Natural killer cell treated with Interleukin-12 subunit alpha and Interleukin-12 subunit beta and Interleukin-15 and Interleukin-18, amount 100 ng/mL, for 72 hours (primary cell): ENCODE measurements around the gene GFY. TPM values are rescaled to one million over a fixed set of nuclear protein-coding genes. Genes with fewer than 3 reads are reported as not detected.
"Not testable (repeated sequence)": the region's sequence is repeated elsewhere in the genome, so short reads cannot be mapped to it uniquely, and the experiment has no call there.

ENCODE experiments used
- ATAC-seq, 2 donors: fragments of 150-1000 bp; cut with Tn5 transposase in 1 of 2; sonication (Bioruptor Pico), chemical (Tn5 transposase) in 1 of 2; 2 replicates each; pipeline ENCODE4 v1.10.0; 2021
- DNase-seq: peaks from one replicate; pipeline ENCODE4 v3.0.0; 2022; ENCODE audit warnings: low spot score
- H3K27ac Mint-ChIP-seq, 2 donors: 1 replicate in 1 of 2; 2 replicates in 1 of 2; pipeline ENCODE4 v1.8.0; 2022; ENCODE audit warnings: mixed read lengths in 2 of 2, mild to moderate bottlenecking in 1 of 2, moderate library complexity in 1 of 2
- H3K27me3 Mint-ChIP-seq, 2 donors: 1 replicate in 1 of 2; 2 replicates in 1 of 2; pipeline ENCODE4 v1.8.0; 2022; ENCODE audit warnings: mixed read lengths in 2 of 2
- H3K36me3 Mint-ChIP-seq: one replicate; pipeline ENCODE4 v1.8.0; 2022; ENCODE audit warnings: mixed read lengths
- H3K4me1 Mint-ChIP-seq, 2 donors: 1 replicate in 1 of 2; 2 replicates in 1 of 2; pipeline ENCODE4 v1.8.0; 2022; ENCODE audit warnings: low read depth in 2 of 2, mixed read lengths in 2 of 2, mild to moderate bottlenecking in 1 of 2
- H3K4me3 Mint-ChIP-seq: one replicate; pipeline ENCODE4 v1.8.0; 2022; ENCODE audit warnings: mixed read lengths
- H3K9me3 Mint-ChIP-seq: 2 replicates; pipeline ENCODE4 v1.8.0; 2022; ENCODE audit warnings: mixed read lengths
- total RNA-seq, 2 donors: library from RNA; stranded (reverse); gene quantifications; one replicate each; pipeline ENCODE4 v1.2.3, GENCODE V29; 2022

GFY gene
- total RNA-seq, 2 donors from 2014 or later, result not detected

- ATAC-seq (no peak), DNase-seq (no peak)
- Mint-ChIP-seq H3K36me3 (no peaks in the 10 kb centered on the region), H3K4me3 (no peak overlapping the region), H3K4me1 (peaks cover 16 to 17% of the 10 kb centered on the region in 2 donors), H3K27me3 (no peaks in the 10 kb centered on the region), H3K9me3 (no peaks in the 10 kb centered on the region), H3K27ac (no peak overlapping the region)
Observed at GRCh38 chr19:49465371-49465770, 40.2 kb downstream of the GFY start.

DNA sequence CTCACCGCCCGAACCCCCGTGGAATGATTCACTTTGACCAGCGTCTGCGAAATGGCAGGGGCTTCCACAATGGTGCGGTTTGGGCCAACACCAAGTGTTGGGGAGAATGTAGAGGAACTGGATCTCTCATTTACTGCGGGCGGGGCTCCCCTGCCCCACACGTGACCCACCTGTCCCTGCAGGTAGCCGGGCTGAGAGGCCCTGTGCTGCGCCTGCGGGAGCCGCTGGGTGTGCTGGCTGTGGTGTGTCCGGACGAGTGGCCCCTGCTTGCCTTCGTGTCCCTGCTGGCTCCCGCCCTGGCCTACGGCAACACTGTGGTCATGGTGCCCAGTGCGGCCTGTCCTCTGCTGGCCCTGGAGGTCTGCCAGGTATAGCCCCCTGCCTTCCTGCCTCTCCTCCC, 43.0 kb downstream of the GFY start:
- no peak for ATAC-seq
- no peaks in the 10 kb centered on the region for H3K27me3 Mint-ChIP-seq
- no peak overlapping the region for H3K4me3 Mint-ChIP-seq
- no peak for DNase-seq
- peaks cover 24 to 28% of the 10 kb centered on the region in 2 donors for H3K4me1 Mint-ChIP-seq
- H3K36me3 Mint-ChIP-seq, result no peaks in the 10 kb centered on the region
- peak overlapping the region in 1 of 2 donors; percentile 80 for H3K27ac Mint-ChIP-seq
- H3K9me3 Mint-ChIP-seq, result no peaks in the 10 kb centered on the region

DNA sequence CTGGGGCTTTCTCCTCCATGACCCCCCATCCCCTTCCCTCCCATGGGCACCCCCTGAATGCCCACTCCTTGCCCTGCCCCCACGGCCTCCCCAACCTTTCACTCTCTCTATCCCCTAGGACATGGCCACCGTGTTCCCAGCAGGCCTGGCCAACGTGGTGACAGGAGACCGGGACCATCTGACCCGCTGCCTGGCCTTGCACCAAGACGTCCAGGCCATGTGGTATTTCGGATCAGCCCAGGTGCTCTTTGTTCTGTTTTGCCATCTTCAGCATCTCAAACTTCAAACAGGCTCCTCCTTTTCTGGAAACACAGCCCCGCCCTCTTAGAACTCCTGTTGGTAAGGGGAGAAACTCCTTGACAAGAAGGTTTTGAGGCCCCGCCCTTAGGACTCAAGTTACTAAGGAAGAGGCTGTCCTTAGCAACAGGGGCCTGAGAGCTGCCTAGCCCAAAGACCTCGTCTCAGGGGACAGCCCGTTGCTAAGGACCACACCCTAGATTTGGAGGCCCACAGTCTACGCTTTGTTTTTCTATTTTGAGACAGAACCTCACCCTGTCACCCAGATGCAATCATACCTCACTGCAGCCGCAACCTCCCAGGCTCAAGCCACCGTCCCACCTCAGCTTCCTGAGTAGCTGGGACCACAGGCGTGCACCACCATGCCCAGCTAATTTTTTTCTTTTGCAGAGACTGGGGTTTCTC, 43.7 kb downstream of the GFY start:
- peak; percentile 69 to 83 for ATAC-seq
- Mint-ChIP-seq H3K36me3 (no peaks in the 10 kb centered on the region), H3K4me3 (peak overlapping the region; percentile 78), H3K9me3 (no peaks in the 10 kb centered on the region), H3K27me3 (no peaks in the 10 kb centered on the region), H3K4me1 (peaks cover 24 to 33% of the 10 kb centered on the region in 2 donors), H3K27ac (peak overlapping the region; percentile 80 to 87)
- peak; percentile 82 for DNase-seq

DNA sequence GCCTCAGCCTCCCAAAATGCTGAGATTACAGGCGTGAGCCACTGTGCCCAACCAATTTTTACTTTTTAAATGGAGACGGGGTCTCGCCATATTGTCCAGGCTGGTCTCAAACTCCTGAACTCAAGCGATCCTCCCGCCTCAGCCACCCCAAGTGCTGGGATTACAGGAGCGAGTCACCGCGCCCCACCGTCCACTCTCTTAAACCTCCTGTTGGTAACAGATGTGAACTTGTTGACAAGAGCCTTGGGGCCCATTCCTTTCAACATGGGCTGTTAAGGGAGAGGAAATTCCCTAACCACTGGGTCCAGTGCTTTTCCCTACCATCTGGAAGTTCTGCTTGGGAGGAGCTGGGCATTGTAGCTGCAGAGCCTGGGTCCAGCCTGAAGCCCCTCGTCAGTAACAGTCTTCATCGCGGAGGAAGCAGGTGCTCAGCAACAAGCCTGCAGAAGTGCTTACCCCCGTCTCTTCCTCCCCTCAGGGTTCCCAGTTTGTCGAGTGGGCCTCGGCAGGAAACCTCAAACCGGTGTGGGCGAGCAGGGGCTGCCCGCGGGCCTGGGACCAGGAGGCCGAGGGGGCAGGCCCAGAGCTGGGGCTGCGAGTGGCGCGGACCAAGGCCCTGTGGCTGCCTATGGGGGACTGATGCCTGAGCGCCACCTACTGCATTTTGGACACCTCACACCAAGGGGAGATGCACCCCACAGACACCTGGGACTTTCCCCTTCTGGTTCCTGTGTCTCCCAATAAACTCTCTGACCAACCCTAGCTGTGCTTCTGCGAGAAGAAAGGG, 44.8 kb downstream of the GFY start:
- H3K27ac Mint-ChIP-seq, result peak overlapping the region; percentile 80 to 82
- DNase-seq (peak; percentile 99), ATAC-seq (peak; percentile 85 to 93)
- H3K36me3 Mint-ChIP-seq, result no peaks in the 10 kb centered on the region
- no peaks in the 10 kb centered on the region for H3K27me3 Mint-ChIP-seq
- H3K4me3 Mint-ChIP-seq, result peak overlapping the region; percentile 79
- no peaks in the 10 kb centered on the region for H3K9me3 Mint-ChIP-seq
- peaks cover 28 to 43% of the 10 kb centered on the region in 2 donors for H3K4me1 Mint-ChIP-seq

- DNase-seq, result no peak
- H3K9me3 Mint-ChIP-seq, result no peaks in the 10 kb centered on the region
- H3K4me3 Mint-ChIP-seq, result peak overlapping the region; percentile 79
- peak overlapping the region; percentile 80 to 82 for H3K27ac Mint-ChIP-seq
- no peak for ATAC-seq
- H3K27me3 Mint-ChIP-seq, result no peaks in the 10 kb centered on the region
- no peaks in the 10 kb centered on the region for H3K36me3 Mint-ChIP-seq
- peaks cover 34 to 48% of the 10 kb centered on the region in 2 donors for H3K4me1 Mint-ChIP-seq
Observed at GRCh38 chr19:49470615-49470978, 45.4 kb downstream of the GFY start.

DNA sequence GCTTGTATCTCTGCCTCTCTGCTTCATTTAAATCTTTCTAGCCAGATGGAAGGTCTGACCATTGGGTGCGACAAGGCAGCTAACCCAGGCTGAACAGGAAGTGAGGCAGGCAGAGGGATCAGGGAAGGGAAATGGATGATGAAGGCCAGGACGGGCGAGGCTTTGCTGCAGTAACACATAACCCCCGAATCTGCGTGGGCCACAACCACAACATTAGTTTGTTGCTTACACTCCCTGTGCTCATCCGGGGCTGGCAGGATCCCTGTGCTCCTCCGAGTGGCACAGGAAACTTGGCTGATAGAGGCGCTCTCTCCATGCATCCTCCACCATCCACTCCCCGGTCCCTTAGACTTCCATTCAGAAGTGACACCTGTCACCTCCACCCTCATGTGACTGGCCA, 47.7 kb downstream of the GFY start:
- no peaks in the 10 kb centered on the region for H3K36me3 Mint-ChIP-seq
- peak overlapping the region; percentile 89 for H3K4me3 Mint-ChIP-seq
- no peak for DNase-seq
- no peaks in the 10 kb centered on the region for H3K27me3 Mint-ChIP-seq
- H3K27ac Mint-ChIP-seq, result peak overlapping the region; percentile 91 to 99
- H3K9me3 Mint-ChIP-seq, result no peaks in the 10 kb centered on the region
- no peak for ATAC-seq
- peaks cover 43 to 55% of the 10 kb centered on the region in 2 donors for H3K4me1 Mint-ChIP-seq

DNA sequence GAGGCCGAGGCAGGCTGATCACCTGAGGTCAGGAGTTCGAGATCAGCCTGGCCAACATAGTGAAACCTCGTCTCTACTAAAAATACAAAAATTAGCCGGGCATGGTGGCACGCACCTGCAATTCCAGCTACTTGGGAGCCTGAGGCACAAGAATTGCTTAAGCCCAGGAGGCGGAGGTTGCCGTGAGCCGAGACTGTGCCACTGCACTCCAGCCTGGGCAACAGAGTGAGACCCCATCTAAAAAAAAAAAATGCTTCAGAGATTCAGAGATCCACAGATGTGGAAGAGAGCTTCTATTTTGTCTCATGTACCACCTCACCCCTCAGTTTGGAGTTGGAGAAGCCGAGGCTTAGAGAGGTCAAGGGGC, 48.3 kb downstream of the GFY start:
- H3K9me3 Mint-ChIP-seq, ATAC-seq: not testable (repeated sequence)

GRCh38 chr19:49473868-49474541, 48.8 kb downstream of the GFY start, which contains the start of gene FLT3LG:
Gene FLT3LG (plus strand): TSS chr19:49474215. CDS start chr19:49474640, 425 bp downstream.
- ATAC-seq (peak; percentile 80 to 83), DNase-seq (peak; percentile 94)
- Mint-ChIP-seq H3K9me3 (no peaks in the 10 kb centered on the region), H3K4me1 (peaks cover 37 to 48% of the 10 kb centered on the region in 2 donors), H3K36me3 (no peaks in the 10 kb centered on the region), H3K4me3 (peak within 1 kb of the TSS; percentile 89), H3K27me3 (no peaks in the 10 kb centered on the region), H3K27ac (peak within 1 kb of the TSS; percentile 91 to 99)

More for the DNA sequence above, 48.3 kb downstream of the GFY start:
- Mint-ChIP-seq H3K4me1 (peaks cover 42 to 53% of the 10 kb centered on the region in 2 donors), H3K4me3 (peak overlapping the region; percentile 89), H3K27ac (peak overlapping the region; percentile 91 to 99)
- H3K36me3 Mint-ChIP-seq, H3K27me3 Mint-ChIP-seq, DNase-seq: not testable (repeated sequence)

DNA sequence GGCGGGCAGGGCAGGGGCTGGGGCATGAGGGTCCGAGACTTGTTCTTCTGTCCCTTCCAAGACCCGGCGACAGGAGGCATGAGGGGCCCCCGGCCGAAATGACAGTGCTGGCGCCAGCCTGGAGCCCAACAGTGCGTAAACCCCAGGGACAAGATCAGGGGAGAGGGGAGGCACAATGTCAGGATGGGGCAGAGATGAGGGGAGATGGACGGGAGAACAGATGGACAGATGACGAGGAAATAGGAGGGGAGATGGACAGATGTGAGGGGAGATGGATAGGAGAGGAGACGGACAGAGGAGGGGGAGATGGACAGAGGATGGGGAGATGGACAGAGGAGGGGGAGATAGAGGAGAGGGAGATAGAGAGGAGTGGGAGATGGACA, 49.3 kb downstream of the GFY start:
- peaks cover 33 to 45% of the 10 kb centered on the region in 2 donors for H3K4me1 Mint-ChIP-seq
- ATAC-seq, result no peak
- H3K36me3 Mint-ChIP-seq, result no peaks in the 10 kb centered on the region

DNA sequence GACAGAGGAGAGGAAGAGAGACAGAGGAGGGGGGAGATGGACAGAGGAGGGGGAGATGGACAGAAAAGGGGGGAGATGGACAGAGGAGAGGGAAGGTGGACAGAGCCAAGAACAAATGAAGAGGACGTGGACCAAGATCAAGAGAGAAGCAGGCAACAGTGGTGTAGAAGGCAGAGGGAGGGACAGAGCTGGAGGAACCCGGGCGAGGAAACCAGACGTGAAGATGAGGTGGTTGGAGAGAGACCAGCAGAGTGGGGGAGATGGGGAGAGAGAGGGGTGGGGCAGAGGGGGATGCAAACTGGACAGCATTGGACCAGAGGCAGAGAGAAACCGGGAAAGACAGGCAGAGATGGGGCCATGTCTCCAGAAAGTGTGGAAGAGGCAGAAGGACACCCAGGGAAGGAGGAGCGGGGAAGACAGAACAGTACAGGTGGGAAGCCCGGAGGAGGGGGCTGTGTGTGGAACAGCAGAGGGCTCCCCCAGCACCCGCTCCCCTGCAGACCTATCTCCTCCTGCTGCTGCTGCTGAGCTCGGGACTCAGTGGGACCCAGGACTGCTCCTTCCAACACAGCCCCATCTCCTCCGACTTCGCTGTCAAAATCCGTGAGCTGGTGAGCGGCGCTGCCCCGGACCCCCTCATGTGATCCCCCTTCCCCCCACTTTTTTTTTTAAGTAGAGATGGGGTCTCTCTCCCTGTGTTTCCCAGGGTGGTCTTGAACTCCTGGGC, 50.2 kb downstream of the GFY start:
- DNase-seq, result no peak
- H3K27ac Mint-ChIP-seq, result peak overlapping the region; percentile 91 to 99
- peak overlapping the region; percentile 89 for H3K4me3 Mint-ChIP-seq
- no peaks in the 10 kb centered on the region for H3K27me3 Mint-ChIP-seq
- H3K36me3 Mint-ChIP-seq, result no peaks in the 10 kb centered on the region
- H3K4me1 Mint-ChIP-seq, result peaks cover 27 to 38% of the 10 kb centered on the region in 2 donors
- H3K9me3 Mint-ChIP-seq, result no peaks in the 10 kb centered on the region
- no peak for ATAC-seq

More for the DNA sequence above, 49.3 kb downstream of the GFY start:
- H3K9me3 Mint-ChIP-seq, result no peaks in the 10 kb centered on the region
- DNase-seq, result no peak
- peak overlapping the region; percentile 91 to 99 for H3K27ac Mint-ChIP-seq
- peak overlapping the region; percentile 89 for H3K4me3 Mint-ChIP-seq
- H3K27me3 Mint-ChIP-seq, result no peaks in the 10 kb centered on the region

GRCh38 chr19:49475995-49476880, 51.0 kb downstream of the GFY start:
- Mint-ChIP-seq H3K4me1 (peaks cover 19 to 33% of the 10 kb centered on the region in 2 donors), H3K36me3 (no peaks in the 10 kb centered on the region), H3K27ac (peak overlapping the region; percentile 91 to 99)

More at GRCh38 chr19:49475995-49476880, 51.0 kb downstream of the GFY start:
- peak overlapping the region; percentile 89 for H3K4me3 Mint-ChIP-seq
- peak; percentile 62 for DNase-seq
- peak in 1 of 2 donors; percentile 41 for ATAC-seq
- no peaks in the 10 kb centered on the region for H3K27me3 Mint-ChIP-seq
- H3K9me3 Mint-ChIP-seq, result no peaks in the 10 kb centered on the region
